Measurements from ENCODE around the gene PTPN13.

DNA sequence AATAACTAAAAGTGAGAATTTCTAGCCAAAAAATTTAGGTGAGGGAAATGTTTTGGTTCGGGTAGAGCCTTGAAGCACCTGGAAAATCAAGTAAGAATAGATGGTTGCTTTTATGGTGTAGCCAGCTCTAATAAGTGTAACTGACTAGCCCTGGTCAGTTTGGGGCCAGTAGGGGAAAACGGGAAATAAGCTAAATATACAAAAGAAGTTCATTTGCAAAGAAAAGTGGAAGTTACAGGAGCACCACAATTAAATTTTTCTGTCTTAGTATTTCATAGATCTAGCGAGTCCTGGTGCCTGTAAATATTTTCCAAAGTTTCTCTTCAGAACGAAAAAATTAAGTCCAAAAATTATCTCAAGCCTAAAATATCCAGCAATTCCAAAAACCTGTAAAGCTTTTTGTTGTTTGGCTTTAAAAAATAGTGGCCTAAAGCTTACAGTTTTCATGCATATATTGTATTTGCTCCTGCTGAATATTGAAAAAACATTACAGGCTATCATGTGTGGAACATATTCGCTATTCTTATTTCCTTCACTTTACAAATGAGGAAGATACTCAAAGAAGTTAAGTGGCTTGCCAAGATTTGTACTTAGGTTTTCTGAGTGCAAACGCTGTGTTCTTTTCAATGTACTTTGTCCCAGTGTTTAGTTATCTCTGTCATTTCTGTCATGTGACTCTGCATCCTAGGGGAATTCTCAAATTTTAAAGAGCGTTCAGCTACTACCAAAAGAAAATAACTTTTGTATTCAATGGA, 7.3 kb upstream of the PTPN13 start:
- TF ChIP-seq CTCF (IDR thresholded peaks at IDR 0.05) (no peak), EZH2 (IDR thresholded peaks at IDR 0.05) (no peak), EZH2phosphoT487 (IDR thresholded peaks at IDR 0.05) (no peak)
